GM18508 (cell line): ENCODE results near the gene FGFRL1.
"Not testable (repeated sequence)": the region's sequence is repeated elsewhere in the genome, so short reads cannot be mapped to it uniquely, and the experiment has no call there.

Source experiments
- ATAC-seq: cut with Tn5 transposase; IDR thresholded peaks from one replicate; pipeline ENCODE4 v1.9.1; 2021; ENCODE audit warnings: moderate number of reproducible peaks; ENCODE audit not compliant: insufficient read depth, unreplicated experiment

FGFRL1 gene

DNA sequence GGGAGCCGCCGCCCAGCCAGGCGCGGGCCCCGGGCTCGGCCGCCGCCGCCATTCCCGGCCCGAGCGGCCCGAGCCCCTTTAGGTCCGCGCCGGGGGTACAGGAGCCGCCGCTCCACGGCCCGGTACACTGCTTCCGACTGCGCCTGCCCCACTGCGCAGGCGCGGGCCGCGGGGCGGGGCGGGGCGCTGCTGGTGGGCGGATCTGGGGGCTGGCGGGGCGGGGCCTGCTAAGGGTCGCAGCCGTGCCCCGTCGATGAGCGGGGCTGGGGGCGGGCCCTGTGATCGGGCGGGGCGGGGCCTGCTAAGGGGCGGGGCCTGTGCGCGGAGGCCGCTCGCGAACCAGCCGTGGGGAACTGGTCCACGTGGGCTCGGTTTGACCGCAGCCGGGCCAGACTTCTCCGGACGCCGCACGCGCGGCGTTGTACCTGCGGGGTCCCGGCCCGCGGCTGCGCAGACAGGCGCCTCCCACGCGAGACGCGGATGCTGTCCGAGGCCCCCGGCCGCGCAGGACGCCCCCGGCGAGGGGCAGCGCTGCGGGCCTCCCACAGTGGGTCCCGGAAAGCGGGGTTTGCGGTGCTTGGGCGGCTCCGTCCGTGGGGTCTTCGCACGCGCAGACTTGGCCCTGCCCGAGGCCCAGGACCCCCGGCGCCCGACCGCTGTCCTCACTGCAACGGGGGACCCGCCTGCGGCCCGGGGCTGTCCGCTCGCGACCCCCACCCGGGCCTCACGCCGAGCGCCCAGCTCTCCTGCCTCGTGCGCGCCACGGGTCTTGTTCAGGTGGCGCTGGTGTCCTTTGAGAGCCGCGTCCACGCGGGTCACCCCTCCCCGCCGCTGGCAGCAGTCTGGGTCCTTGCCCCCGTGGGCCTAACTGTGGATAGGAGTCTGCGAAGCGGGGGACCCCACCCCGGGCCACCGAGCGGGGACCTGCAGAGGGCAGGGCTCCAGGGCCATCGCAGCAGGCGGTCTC, 37.7 kb upstream of the FGFRL1 start, which contains the start of gene DGKQ:
Gene DGKQ (minus strand): TSS at position 139 of the 967 bp plus-strand sequence. CDS start 87 bp downstream, at position 52.
- ATAC-seq, result no peak

DNA sequence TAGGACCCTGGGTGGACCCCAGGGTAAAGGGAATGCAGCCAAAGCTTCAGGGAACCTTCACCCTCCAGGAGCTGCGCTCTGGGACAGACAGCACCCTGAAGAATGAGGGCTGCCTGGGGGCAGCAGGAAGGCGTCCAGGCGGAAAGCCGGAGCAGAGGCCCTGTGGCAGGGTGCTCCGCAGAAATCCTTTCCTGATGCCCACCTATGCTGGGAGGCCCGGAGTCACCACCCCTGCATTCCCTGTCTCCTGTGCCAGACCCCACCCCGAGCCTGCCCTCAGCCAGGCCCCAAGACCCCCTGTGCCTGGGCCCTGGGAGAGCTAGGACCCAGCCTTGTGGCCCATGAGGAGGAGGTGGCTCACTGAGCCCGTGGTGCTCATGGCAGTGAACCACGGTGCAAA, 36.8 kb upstream of the FGFRL1 start:
- no peak for ATAC-seq

DNA sequence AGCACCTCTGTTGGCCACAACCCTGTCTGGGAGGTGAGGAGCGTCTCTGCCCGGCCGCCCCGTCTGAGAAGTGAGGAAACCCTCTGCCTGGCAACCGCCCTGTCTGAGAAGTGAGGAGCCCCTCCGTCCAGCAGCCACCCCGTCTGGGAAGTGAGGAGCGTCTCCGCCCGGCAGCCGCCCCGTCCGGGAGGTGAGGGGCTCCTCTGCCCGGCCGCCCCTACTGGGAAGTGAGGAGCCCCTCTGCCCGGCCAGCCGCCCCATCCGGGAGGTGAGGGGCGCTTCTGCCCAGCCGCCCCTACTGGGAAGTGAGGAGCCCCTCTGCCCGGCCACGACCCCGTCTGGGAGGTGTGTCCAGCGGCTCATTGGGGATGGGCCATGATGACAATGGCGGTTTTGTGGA, 35.4 kb upstream of the FGFRL1 start:
- not testable (repeated sequence) for ATAC-seq

DNA sequence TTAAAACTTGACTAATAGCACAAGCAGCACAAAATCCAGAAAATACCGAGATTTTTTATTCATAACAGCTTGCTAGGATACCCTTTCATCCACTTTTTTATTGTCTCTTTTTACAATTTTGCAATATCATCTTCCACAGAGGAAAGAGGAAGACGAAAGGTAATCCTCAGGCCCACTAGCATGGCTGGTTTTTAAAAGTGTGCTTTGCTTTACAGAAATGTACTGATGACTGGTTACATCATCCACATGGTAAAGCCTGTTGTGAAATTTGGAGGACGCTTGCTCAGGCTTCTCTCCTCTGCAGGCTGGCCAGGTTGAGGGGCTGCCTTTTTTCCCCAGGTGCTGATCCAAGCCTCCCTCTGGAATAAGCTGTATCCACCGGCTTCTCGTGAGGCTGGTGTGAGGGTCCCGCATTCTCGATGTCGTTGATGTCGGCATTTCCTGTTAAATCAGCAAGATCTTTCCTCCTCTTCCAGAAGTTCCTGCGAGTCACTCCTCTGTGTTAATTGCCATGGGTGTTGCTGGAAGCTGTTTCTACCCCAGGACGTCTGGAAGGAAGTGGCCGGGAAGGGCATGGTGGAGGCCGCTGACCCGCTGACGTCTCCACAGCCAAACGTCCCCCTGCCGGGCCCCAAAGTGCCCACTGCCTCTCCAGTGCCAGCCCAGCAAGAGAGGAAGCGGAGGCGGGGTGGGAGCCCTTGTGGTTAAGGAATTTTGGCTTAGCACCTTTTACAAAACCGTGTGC, 32.3 kb upstream of the FGFRL1 start:
- ATAC-seq, result no peak

DNA sequence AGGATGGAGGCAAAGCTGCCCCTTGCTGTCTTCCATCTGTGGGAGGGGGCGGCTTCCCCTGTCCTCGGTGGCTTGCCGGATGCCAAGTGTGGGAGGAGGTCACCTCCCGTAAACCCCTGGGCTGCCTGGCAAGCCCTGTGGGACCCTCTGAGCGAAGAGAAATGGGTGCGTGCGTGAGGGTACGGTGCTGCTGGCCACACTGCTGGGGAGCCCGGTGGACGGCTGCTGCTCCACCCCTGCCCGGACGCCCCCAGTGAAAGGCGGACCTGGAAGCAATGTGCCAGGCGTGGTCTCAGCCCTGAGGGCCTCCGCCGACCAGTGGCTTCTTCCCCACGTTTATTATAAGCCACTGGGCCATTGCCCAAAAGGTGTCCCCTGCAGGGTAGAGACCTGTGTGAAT, 29.1 kb upstream of the FGFRL1 start:
- no peak for ATAC-seq

DNA sequence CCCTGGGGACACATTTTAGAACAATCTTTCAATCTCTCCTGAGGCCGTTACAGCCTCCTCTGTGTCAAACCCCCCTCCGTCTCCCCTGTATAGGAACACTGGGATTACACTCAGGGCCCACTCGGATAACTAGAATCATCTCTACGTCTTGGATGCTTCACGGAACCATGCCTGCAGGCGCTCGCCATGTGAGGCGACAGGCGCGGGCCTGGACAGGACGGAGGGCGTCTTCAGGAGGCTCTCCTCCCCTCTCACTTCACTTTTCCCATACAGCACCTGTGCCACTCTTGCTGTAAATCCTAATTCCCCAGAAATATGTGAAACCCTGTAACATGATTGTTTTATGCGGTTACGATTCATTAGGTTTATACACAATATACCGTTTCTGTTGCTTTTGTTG, 28.6 kb upstream of the FGFRL1 start:
- ATAC-seq, result no peak

DNA sequence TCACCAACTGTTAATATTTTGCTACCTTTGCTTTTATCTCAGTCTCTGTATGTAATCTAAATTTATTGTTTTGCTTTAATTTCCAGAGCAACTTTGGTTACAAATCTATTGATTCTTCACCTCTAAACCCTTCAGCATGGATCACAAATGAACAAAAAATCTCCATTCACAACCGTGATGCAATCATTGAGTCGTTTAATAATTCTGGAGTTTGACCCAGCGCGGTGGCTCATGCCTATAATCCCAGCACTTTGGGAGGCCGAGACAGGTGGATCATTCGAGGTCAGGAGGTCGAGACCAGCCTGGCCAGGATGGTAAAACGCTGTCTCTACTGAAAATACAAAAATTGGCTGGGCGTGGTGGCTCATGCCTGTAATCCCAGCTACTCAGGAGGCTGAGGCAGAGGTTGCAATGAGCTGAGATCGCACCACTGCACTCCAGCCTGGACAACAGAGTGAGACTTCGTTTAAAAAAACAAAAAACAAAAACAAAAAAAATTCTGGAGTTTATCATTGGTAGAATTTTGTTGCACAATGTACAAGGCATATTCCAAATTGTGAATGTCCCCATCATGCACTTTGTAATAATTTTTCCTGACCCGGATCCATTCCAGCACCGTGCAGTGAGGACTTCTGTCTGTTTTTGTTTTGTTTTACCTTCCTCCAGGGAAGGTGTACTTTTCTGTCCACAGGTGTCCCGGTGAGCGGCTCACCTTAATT, 26.9 kb upstream of the FGFRL1 start:
- no peak for ATAC-seq

DNA sequence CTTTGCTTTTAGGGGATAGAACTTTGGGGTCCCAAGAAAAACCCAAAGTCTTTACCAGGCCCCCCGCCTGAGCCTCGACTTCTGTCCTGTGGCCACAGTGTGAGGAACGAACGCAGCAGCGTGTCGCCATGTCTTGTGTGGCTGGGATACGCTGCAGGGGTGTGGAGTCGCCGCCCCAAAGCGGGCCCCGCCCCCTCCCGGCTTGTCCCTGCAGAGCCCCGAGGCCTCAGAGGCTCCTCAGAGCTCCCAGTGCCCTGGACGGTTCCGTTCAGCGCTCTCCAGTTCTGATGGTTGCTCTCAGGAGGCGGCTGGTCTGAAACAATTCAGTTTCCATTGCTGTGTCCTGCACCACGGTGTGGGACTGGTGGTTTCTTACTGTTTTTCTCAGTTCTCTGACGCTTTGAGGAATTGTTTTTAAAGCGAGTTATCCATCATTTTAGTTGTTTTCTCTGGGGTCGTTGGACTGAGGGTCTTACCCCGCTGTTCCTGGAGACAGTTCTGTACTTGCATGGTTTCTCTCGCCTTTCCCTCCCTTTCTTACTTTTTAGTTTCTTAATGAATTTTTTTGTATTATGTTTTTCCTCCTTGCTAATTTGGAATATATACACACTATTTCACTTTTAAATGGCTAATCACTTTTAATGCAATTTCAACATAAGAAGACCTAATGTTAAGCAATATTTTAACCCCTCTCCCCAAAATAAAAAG, 26.1 kb upstream of the FGFRL1 start:
- ATAC-seq, result no peak

DNA sequence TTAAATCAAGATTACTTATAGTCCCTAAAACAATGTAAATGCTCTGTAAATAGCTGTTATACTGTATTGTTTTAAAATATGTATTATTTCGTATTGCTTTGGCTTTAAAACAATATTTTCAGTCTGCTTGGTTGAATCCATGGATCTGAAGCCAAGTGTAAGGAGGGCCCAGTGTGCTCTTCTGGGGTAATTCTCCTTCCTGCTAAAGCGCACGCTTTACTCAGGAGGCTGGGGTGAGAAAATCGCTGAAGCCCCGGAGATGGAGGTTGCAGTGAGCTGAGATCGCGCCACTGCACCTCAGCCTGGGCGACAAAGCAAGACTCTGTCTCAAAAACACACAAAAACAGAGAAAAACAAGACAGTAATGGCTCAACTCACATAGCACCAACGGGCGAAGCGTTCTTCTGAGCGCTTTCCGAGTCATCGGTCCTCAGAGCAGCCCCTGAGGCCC, 25.0 kb upstream of the FGFRL1 start:
- no peak for ATAC-seq

DNA sequence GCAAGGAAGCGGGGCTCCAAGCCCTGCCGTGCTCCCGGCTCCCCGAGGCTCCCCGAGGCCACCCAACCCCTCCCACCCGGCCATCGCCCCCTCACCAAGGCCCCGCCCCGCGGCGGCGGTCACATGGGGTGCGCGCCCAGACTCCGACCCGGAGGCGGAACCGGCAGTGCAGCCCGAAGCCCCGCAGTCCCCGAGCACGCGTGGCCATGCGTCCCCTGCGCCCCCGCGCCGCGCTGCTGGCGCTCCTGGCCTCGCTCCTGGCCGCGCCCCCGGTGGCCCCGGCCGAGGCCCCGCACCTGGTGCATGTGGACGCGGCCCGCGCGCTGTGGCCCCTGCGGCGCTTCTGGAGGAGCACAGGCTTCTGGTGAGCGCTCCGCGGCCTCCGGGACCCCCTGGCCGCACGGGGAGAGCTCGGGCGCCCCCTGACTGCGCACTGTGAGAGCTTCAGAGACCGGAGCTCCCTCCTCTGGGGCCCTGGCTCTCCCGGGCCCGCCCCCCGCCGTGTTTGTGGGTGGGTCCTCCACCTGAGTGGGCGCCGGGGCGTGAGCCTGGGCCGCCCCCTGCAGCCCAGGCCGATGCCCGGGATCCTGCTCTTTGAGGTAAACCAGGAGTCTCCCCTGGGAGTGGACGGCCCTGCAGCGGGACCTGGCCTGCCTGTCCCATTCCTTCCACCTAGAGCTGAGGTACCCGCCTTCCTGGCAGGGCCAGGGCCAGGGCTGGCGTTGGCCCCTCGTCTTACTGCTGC, 24.4 kb upstream of the FGFRL1 start, which contains the start of gene IDUA:
Gene IDUA (plus strand): TSS at position 166 of the 745 bp plus-strand sequence. CDS start 41 bp downstream, at position 207.
- no peak for ATAC-seq

DNA sequence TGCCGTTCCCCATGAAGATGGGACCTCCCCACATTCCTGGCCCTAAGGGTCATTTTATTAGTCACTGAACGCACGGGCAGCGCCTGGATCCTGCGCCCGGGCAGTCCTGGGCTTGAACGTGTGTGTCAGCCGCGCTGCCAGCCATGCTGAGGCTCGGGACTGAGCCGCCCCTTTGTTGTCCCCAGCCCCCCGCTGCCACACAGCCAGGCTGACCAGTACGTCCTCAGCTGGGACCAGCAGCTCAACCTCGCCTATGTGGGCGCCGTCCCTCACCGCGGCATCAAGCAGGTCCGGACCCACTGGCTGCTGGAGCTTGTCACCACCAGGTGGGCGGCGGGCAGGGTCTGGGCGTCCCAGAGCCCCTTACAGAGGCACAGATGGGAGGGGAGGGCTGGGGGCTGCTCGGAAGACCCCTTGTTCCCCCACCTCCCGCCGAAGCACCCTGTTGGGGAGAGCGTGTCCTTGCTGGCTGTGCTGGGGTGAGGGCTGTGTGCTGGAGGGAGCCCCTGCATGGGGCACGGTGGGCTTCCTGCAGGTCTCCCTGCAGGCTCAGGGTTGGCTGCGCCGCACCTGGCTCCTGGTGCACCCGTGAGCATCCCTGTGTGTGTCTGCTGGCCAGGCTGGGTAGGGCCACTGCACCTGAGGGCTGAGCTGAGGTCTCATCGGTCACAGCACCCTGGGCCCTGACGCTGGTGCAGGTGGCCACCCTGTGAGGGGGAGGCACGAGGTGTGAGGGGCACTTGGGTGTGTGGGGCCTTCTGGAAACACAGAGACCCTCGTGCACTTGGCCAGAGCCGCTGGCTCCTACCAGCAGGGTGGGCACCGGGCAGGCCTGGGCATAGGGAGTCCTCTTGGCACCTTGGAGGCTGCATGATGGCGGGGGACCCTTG, 23.6 kb upstream of the FGFRL1 start:
- no peak for ATAC-seq

DNA sequence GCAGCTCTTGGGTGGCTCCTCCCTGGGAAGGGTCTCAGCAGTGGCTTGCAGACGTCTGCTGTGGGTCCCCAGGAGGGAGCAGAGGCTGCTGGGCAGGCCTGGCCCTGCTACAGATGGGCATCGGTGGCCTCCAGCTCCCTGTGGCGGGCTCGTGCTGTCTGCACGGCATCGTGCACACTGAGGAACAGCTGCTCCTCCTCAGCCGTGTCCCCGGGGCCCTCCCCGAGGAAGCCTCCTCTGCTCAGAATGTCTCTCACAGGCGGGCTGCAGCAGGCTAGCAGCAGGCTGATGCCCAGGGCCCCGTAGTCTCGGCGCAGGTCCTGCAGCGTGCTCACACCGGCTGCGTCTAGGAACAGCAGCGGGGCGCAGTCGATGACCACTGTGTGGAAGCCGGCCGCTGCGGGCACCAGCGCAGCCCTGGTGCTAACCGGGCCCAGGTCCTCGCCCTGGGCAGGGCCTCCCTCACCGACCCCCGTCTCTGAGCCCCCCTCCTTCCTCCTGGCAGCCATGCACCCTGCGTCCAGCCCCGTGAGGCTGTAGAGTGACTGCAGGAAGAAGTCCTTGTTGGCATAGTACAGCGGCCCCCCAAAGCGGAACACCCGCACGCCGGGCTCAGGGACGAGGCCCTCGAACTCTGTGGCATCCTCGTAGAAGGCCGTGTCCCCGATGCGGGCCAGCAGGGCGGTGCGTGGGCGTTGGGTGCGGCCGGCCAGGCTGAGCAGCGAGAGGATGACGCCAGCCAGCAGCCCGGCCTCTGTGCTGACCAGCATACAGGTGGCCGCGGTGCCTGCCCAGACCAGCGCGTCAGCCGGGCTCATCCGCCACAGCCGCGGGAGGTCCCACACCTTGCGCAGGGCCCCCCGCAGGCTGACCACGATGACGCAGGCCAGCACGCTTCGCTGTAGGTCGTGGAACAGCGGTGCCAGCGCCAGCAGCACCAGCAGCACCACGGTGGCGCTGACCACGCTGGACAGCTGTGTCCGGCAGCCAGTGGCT, 22.4 kb upstream of the FGFRL1 start:
- no peak for ATAC-seq

DNA sequence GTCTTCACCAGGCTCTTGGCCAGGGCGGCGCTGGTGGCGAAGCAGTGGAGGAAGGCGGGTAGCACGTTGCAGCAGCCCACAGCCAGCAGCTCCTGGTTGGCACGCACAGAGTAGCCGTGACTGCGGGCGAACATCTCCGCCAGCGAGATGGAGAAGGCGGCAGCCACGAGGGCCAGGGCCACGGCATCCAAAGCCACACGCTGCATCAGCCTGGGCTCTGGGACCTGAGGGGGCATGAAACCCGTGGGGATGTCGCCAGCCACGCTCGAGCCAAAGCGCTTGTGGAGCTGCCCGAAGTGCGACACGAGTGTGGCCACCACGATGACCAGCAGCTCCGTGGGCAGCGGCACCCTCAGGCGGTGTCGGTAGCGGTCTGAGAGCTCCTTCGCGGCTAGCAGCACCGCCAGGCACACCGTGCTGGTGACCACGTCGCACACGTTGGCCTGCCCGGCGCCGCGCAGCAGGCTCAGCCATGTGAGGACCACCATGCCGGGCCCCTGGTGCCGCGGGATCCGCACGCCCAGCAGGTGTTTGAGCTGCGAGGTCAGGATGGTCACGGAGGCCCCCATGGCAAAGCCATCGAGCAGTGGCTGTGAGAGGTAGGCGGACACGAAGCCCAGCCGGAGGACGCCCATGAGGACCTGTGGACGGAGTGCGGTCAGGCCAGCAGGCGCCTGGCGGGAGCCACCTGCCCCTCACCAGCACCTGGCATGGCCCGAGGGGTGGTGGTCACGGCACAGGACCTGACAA, 21.5 kb upstream of the FGFRL1 start:
- ATAC-seq, result no peak

DNA sequence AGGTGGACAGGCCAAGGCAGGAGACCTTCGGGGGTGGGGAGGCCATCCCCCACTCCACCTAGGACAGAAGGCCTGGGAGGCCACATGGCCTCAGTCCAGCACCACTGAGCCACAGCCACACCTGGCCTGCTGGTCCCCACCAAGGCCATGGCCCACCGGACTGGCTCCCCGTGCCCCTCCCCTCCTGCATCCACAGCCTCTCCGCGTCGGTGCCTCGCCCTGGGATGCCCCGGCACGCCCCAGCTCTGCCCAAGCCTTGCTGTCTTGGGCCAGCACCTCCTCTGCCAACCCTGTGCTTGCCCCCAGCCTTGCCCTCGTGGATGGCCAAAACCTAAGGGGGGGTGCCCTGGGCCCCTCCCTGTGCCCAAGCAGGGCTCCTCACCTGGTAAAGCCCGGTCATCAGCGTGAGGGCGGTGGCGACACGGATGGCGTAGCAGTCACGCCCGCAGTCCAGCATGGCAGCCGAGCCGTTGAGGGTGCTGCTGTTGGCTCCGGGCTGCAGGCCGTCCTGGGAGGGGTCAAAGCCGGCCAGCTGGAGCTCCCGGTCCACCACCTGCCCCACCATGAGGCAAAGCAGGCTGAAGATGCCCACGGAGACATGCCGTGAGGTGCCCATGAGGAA, 20.6 kb upstream of the FGFRL1 start:
- no peak for ATAC-seq

DNA sequence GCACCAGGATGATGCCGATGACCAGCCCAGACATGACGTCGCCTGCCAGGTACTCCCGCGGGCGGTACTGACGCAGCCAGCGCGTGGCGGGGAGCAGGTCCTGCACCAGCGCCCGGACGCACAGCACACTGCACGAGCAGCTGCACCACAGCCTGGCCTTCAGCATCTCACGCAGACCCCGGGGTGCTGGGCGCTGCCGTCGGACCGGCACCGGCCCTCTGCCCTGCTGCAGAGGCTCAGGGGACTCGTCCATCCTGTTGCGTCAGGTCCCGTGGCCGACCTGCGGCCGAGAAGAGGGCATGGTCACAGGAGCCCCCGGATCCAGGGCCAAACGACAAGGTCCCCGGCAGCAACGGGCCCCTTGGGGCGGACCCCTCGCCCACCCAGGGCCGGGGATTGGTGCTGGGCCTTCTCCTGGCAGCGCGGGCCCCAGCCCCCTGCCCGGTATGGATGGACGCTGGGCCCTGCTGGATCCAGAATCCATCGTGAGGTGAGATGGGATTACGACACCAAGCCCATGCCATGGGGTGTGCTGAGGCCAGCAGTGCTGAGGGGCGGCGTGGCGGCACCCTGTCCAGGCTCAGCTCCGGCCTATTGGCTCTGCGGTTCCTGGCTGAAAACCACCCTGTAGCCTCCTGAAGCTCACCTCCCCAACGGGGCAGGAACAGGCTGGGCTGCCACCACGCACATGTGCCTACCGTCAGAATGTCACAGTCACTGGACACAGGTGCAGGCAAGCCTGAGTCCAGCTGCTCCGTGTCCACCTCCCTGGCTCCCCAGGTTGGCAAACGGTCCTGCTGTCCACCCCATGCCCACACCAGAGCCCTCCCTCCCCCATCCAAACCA, 19.8 kb upstream of the FGFRL1 start:
- no peak for ATAC-seq
